HCT116 (cell line): ENCODE data around the gene PRSS53. TPM values are rescaled to one million over a fixed set of nuclear protein-coding genes. Genes with fewer than 3 reads are reported as not detected.

ENCODE experiments used
- ATAC-seq: fragments of 200-7000 bp; cut with Tn5 transposase; 2 replicates; pipeline ENCODE4 v1.9.1; 2020; ENCODE audit warnings: mild to moderate bottlenecking, moderate library complexity
- Bru-seq: library from RNA; stranded (reverse); fragments of 400-500 nt; gene quantifications from one replicate; lab custom pipeline; 2021; lab: Mats Ljungman, UMichigan
- BruChase-seq, 2 experiments: library from RNA; stranded (reverse); fragments of 400-500 nt; gene quantifications; one replicate each; lab custom pipeline; 2021; lab: Mats Ljungman, UMichigan
- BruUV-seq: library from RNA; stranded (reverse); fragments of 400-500 nt; replicated peaks from 2 replicates; lab custom pipeline; 2021; lab: Mats Ljungman, UMichigan
- CTCF ChIA-PET: fragments of 300-600 bp; sonication (Branson Sonifier 250); formaldehyde crosslinking; loops from one replicate; lab custom pipeline; 2021; ENCODE audit warnings: antibody characterized with exemption; lab: Charles Lee
- POLR2A ChIA-PET: fragments of 300-600, 350-600 bp; sonication (Branson Sonifier 250); formaldehyde crosslinking; loops from one replicate; lab custom pipeline; 2021; ENCODE audit warnings: antibody characterized with exemption; lab: Charles Lee
- RAD21 ChIA-PET, 2 experiments: fragments of 300-600 bp; sonication (Branson Sonifier 250); formaldehyde crosslinking; loops; one replicate each; lab custom pipeline; 2023; ENCODE audit warnings: low total read pairs in 2 of 2; ENCODE audit not compliant: uncharacterized antibody in 2 of 2, unreplicated experiment in 2 of 2, low non-redundant PET in 1 of 2; lab: Charles Lee
- DNase-seq: peaks from one replicate; pipeline ENCODE4 v3.0.0-alpha.2; 2010; ENCODE audit warnings: low read depth, low spot score
- H2AFZ ChIP-seq: fragments of 200-600 bp; shearing (Covaris generic), sonication (generic); 2 replicates; pipeline ENCODE4 v1.6.1; 2017; ENCODE audit warnings: low read depth, mixed run types, mixed read lengths, antibody characterized with exemption, low read length; ENCODE audit not compliant: poor library complexity, severe bottlenecking
- H3K27ac ChIP-seq: 2 replicates; pipeline ENCODE4 v1.5.1; 2012; ENCODE audit warnings: low read depth, low read length
- H3K27me3 ChIP-seq: fragments of 200-600 bp; sonication (generic); 2 replicates; pipeline ENCODE4 v1.6.1; 2016; ENCODE audit warnings: mixed run types, low read length, mixed read lengths; ENCODE audit not compliant: insufficient read depth
- H3K36me3 ChIP-seq, 2 experiments: fragments of 200-500 bp in 1 of 2; fragments of 200-600 bp in 1 of 2; sonication (Bioruptor generic) in 1 of 2; sonication (generic) in 1 of 2; 2 replicates each; pipeline versions ENCODE4 v1.5.1 to v1.6.1; 2014 to 2016; ENCODE audit warnings: low read length in 2 of 2, inconsistent platforms in 1 of 2, mixed read lengths in 1 of 2, mixed run types in 1 of 2; ENCODE audit not compliant: insufficient read depth in 2 of 2, control insufficient read depth in 1 of 2
- H3K4me1 ChIP-seq, 2 experiments: fragments of 200-600 bp in 1 of 2; sonication (generic) in 1 of 2; 2 replicates each; pipeline versions ENCODE4 v1.5.1 to v1.6.1; 2012 to 2017; ENCODE audit warnings: low read length in 2 of 2, inconsistent platforms in 1 of 2, mild to moderate bottlenecking in 1 of 2, mixed read lengths in 1 of 2, mixed run types in 1 of 2, moderate library complexity in 1 of 2; ENCODE audit not compliant: insufficient read depth in 2 of 2, control insufficient read depth in 1 of 2
- H3K4me2 ChIP-seq: fragments of 200-600 bp; sonication (generic); 2 replicates; pipeline ENCODE4 v1.6.1; 2017; ENCODE audit warnings: mixed run types, low read length, mixed read lengths
- H3K4me3 ChIP-seq, 2 experiments: fragments of 200-600 bp in 1 of 2; sonication (generic) in 1 of 2; replicated peaks in 1 of 2; 2 replicates each; pipeline ENCODE4 v1.5.1; 2011 to 2016; ENCODE audit warnings: low read length in 2 of 2, control low read depth in 1 of 2, low read depth in 1 of 2, mild to moderate bottlenecking in 1 of 2, mixed read lengths in 1 of 2, mixed run types in 1 of 2
- H3K79me2 ChIP-seq: fragments of 200-600 bp; sonication (generic); 2 replicates; pipeline ENCODE4 v1.6.1; 2017; ENCODE audit warnings: mild to moderate bottlenecking, mixed run types, low read length, moderate library complexity, mixed read lengths; ENCODE audit not compliant: insufficient read depth
- H3K9ac ChIP-seq: fragments of 200-600 bp; sonication (generic); 2 replicates; pipeline ENCODE4 v1.6.1; 2016; ENCODE audit warnings: low read length, mixed read lengths
- H3K9me2 ChIP-seq: fragments of 200-600 bp; sonication (generic), shearing (Covaris generic); 2 replicates; pipeline ENCODE4 v1.6.1; 2017; ENCODE audit warnings: mixed run types, mild to moderate bottlenecking, moderate library complexity; ENCODE audit not compliant: insufficient read depth
- H3K9me3 ChIP-seq, 2 experiments: fragments of 200-500 bp in 1 of 2; fragments of 200-600 bp in 1 of 2; sonication (Bioruptor generic) in 1 of 2; sonication (generic) in 1 of 2; 2 replicates each; pipeline ENCODE4 v1.6.1; 2014 to 2017; ENCODE audit warnings: low read length in 2 of 2, mixed read lengths in 2 of 2, inconsistent platforms in 1 of 2, low read depth in 1 of 2, mild to moderate bottlenecking in 1 of 2, mixed run types in 1 of 2, moderate library complexity in 1 of 2; ENCODE audit not compliant: control insufficient read depth in 1 of 2, insufficient read depth in 1 of 2
- H4K20me1 ChIP-seq: fragments of 200-600 bp; sonication (generic), shearing (Covaris generic); 2 replicates; pipeline ENCODE4 v1.6.1; 2017; ENCODE audit warnings: mixed run types, mild to moderate bottlenecking, moderate library complexity; ENCODE audit not compliant: insufficient read depth
- CBX3 ChIP-seq: IDR thresholded peaks from 2 replicates; pipeline ENCODE4 v1.6.1; 2012; ENCODE audit warnings: low read depth
- CEBPB ChIP-seq: IDR thresholded peaks from 2 replicates; pipeline ENCODE4 v1.6.1; 2012; ENCODE audit warnings: low read depth
- CTCF ChIP-seq, 3 experiments: fragments of 200-600 bp in 1 of 3; sonication (generic) in 1 of 3; IDR thresholded peaks in 2 of 3; conservative IDR thresholded peaks in 1 of 3; 2 replicates each; pipeline ENCODE4 v1.5.1; 2012 to 2017; ENCODE audit warnings: low read depth in 2 of 3, low read length in 2 of 3, antibody characterized with exemption in 1 of 3, borderline replicate concordance in 1 of 3, control low read depth in 1 of 3, mild to moderate bottlenecking in 1 of 3, mixed read lengths in 1 of 3, mixed run types in 1 of 3, moderate library complexity in 1 of 3; ENCODE audit not compliant: insufficient read depth in 1 of 3
- EGR1 ChIP-seq: IDR thresholded peaks from 2 replicates; pipeline ENCODE4 v1.6.1; 2012; ENCODE audit warnings: low read depth
- EZH2 ChIP-seq: fragments of 200-600 bp; sonication (generic); IDR thresholded peaks from 2 replicates; pipeline ENCODE4 v1.6.1; 2017; ENCODE audit warnings: antibody characterized with exemption, mixed run types
- EZH2phosphoT487 ChIP-seq: fragments of 200-600 bp; IDR thresholded peaks from 2 replicates; pipeline ENCODE4 v1.6.1; 2018; ENCODE audit warnings: antibody characterized with exemption, borderline replicate concordance
- FOSL1 ChIP-seq: IDR thresholded peaks from 2 replicates; pipeline ENCODE4 v1.6.1; 2012; ENCODE audit warnings: low read depth
- JUND ChIP-seq: IDR thresholded peaks from 2 replicates; pipeline ENCODE4 v1.6.1; 2012
- POLR2A ChIP-seq: IDR thresholded peaks from 2 replicates; pipeline ENCODE4 v1.7.0; 2011; ENCODE audit warnings: borderline replicate concordance; ENCODE audit not compliant: insufficient read depth, insufficient read length; ENCODE audit errors: extremely low read depth
- POLR2AphosphoS5 ChIP-seq: IDR thresholded peaks from 2 replicates; pipeline ENCODE4 v1.6.1; 2011; ENCODE audit warnings: mild to moderate bottlenecking, low read depth, low read length, moderate library complexity
- RAD21 ChIP-seq: IDR thresholded peaks from 2 replicates; pipeline ENCODE4 v1.6.1; 2012; ENCODE audit warnings: low read depth, mild to moderate bottlenecking
- TCF7L2 ChIP-seq: IDR thresholded peaks from 2 replicates; pipeline ENCODE4 v1.7.0; 2011; ENCODE audit warnings: borderline replicate concordance, inconsistent platforms; ENCODE audit not compliant: insufficient read depth, insufficient read length; ENCODE audit errors: extremely low read depth
- ZNF274 ChIP-seq: fragments of 200-500 bp; sonication (Bioruptor generic); IDR thresholded peaks from 2 replicates; pipeline ENCODE4 v1.6.1; 2014; ENCODE audit warnings: mild to moderate bottlenecking, low read depth, low read length, inconsistent platforms
- intact Hi-C: fragments of 100-400 bp; cut with micrococcal nuclease; formaldehyde crosslinking; loops from 2 replicates; pipeline ENCODE4 v1.10.0; 2022
- long read RNA-seq: library from polyadenylated mRNA; unstranded; transcript quantifications from one replicate; pipeline ENCODE4 v2.0.0, GENCODE V29; 2021; ENCODE audit not compliant: unreplicated experiment
- polyA plus RNA-seq: library from polyadenylated mRNA; unstranded; fragments of >200 nt; gene quantifications from 2 replicates; pipeline ENCODE4 v1.2.1, GENCODE V29; 2012; ENCODE audit warnings: missing spikeins
- total RNA-seq: library from RNA; stranded (reverse); gene quantifications from one replicate; pipeline ENCODE4 v1.2.1, GENCODE V29; 2021; ENCODE audit not compliant: unreplicated experiment
- TF ChIP-seq, protein P1 (sequence below): IDR thresholded peaks from 2 replicates; pipeline ENCODE4 v1.6.1; 2012
- TF ChIP-seq, protein P2 (sequence below): IDR thresholded peaks from 2 replicates; pipeline ENCODE4 v1.6.1; 2012; ENCODE audit warnings: low read depth
- TF ChIP-seq, protein P3 (sequence below): IDR thresholded peaks from 2 replicates; pipeline ENCODE4 v1.6.1; 2011; ENCODE audit warnings: mild to moderate bottlenecking, low read length, moderate library complexity; ENCODE audit not compliant: insufficient replicate concordance; ENCODE audit errors: extremely low read depth
- TF ChIP-seq, protein P4 (sequence below): IDR thresholded peaks from 2 replicates; pipeline ENCODE4 v1.6.1; 2012

Gene PRSS53
- 11.6 TPM for total RNA-seq
- polyA plus RNA-seq = 5.4 and 5.7 TPM in 2 replicates
- percentile 53 among the genes with signal in this experiment for Bru-seq, nascent RNA
- BruChase-seq, experiment 1, labeled RNA remaining after a 6-hour chase = percentile 73 among the genes with signal in this experiment
- BruChase-seq, experiment 2, labeled RNA remaining after a 2-hour chase = percentile 71 among the genes with signal in this experiment
- long read RNA-seq, full-length matches to known transcripts = 1 of 4 reads
- long read RNA-seq, partial matches to known transcripts = 0 of 4 reads
- long read RNA-seq, other reads (novel, unspliced or antisense) = 3 of 4 reads

DNA sequence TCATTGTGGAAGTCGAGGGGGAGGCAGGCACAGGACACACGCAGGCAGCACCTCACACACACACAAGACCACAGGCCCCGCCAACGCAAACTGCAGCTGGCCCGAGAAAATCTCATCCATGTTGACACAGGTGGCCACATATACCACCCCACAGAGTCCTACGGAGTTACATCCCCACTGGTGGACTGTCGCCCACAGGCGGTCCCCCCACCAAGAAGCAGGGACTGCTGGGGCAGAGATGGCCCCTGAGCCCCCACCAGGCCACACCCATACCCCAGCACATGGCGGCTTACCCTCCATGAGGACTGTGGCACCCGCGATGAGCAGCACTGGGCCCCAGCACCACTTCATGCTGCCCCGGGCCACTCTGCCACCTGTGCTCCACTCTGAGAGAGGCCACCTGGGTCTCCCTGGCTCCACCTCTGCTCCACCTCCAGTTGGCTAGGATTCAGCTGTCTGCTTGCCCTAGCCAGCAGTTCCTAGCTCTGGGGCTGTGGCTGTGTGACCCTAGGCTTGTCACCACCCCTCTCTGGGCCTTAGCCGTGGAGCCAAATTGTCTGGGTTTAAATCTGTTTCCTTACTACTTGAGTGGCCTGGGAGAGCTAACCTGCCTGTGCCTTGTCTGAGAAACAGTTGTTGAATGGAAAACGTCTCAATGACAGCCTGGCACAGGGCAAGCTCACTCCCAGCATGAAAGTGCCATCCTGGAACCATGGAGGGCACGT, at the start of gene PRSS53:
Gene PRSS53, minus strand, starts transcription at position 485 of the 725 bp plus-strand sequence. Its CDS starts 134 bp downstream, at position 351.
- no peak within 1 kb of the TSS for H3K4me3 ChIP-seq
- TF ChIP-seq CBX3 (no peak), RAD21 (no peak), EZH2phosphoT487 (no peak), EGR1 (no peak), POLR2AphosphoS5 (no peak), JUND (no peak), CEBPB (no peak), TCF7L2 (no peak), POLR2A (no peak), EZH2 (no peak), CTCF (IDR thresholded peaks at IDR 0.05 in 2 of 3, conservative IDR thresholded peaks at IDR 0.05 in 1 of 3; ENCODE audit: borderline replicate concordance in 1 of 3, insufficient read depth in 1 of 3, low read depth in 2 of 3, low read length in 2 of 3) (no peak), ZNF274 (no peak), FOSL1 (no peak)
- TF ChIP-seq, protein P1, sequence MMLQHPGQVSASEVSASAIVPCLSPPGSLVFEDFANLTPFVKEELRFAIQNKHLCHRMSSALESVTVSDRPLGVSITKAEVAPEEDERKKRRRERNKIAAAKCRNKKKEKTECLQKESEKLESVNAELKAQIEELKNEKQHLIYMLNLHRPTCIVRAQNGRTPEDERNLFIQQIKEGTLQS = no peak
- TF ChIP-seq, protein P2, sequence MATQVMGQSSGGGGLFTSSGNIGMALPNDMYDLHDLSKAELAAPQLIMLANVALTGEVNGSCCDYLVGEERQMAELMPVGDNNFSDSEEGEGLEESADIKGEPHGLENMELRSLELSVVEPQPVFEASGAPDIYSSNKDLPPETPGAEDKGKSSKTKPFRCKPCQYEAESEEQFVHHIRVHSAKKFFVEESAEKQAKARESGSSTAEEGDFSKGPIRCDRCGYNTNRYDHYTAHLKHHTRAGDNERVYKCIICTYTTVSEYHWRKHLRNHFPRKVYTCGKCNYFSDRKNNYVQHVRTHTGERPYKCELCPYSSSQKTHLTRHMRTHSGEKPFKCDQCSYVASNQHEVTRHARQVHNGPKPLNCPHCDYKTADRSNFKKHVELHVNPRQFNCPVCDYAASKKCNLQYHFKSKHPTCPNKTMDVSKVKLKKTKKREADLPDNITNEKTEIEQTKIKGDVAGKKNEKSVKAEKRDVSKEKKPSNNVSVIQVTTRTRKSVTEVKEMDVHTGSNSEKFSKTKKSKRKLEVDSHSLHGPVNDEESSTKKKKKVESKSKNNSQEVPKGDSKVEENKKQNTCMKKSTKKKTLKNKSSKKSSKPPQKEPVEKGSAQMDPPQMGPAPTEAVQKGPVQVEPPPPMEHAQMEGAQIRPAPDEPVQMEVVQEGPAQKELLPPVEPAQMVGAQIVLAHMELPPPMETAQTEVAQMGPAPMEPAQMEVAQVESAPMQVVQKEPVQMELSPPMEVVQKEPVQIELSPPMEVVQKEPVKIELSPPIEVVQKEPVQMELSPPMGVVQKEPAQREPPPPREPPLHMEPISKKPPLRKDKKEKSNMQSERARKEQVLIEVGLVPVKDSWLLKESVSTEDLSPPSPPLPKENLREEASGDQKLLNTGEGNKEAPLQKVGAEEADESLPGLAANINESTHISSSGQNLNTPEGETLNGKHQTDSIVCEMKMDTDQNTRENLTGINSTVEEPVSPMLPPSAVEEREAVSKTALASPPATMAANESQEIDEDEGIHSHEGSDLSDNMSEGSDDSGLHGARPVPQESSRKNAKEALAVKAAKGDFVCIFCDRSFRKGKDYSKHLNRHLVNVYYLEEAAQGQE = no peak
- TF ChIP-seq, protein P3, sequence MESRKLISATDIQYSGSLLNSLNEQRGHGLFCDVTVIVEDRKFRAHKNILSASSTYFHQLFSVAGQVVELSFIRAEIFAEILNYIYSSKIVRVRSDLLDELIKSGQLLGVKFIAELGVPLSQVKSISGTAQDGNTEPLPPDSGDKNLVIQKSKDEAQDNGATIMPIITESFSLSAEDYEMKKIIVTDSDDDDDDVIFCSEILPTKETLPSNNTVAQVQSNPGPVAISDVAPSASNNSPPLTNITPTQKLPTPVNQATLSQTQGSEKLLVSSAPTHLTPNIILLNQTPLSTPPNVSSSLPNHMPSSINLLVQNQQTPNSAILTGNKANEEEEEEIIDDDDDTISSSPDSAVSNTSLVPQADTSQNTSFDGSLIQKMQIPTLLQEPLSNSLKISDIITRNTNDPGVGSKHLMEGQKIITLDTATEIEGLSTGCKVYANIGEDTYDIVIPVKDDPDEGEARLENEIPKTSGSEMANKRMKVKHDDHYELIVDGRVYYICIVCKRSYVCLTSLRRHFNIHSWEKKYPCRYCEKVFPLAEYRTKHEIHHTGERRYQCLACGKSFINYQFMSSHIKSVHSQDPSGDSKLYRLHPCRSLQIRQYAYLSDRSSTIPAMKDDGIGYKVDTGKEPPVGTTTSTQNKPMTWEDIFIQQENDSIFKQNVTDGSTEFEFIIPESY = no peak
- TF ChIP-seq, protein P4, sequence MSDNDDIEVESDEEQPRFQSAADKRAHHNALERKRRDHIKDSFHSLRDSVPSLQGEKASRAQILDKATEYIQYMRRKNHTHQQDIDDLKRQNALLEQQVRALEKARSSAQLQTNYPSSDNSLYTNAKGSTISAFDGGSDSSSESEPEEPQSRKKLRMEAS = no peak
- TF ChIP-seq, all 23 proteins: peak for 0
- no peaks in the 10 kb centered on the region for H3K9me3 ChIP-seq
- peaks cover 28% of the 10 kb centered on the region for H3K79me2 ChIP-seq
- POLR2A ChIA-PET = no interaction called here
- intact Hi-C loops = no loop called here
- no peak within 1 kb of the TSS for H3K27ac ChIP-seq
- RAD21 ChIA-PET = no interaction called here
- no peaks in the 10 kb centered on the region for H3K9me2 ChIP-seq
- no TSS peak for BruUV-seq
- H4K20me1 ChIP-seq = no peaks in the 10 kb centered on the region
- DNase-seq (no peak), ATAC-seq (no peak)
- peaks cover 5 to 12% of the 10 kb centered on the region in 2 experiments; a peak in 3 of 4 replicates for H3K4me1 ChIP-seq
- CTCF ChIA-PET = no interaction called here
- no peak within 1 kb of the TSS for H3K9ac ChIP-seq
- no peak within 1 kb of the TSS for H3K4me2 ChIP-seq
- H2AFZ ChIP-seq = no peak within 1 kb of the TSS
- no peaks in the 10 kb centered on the region for H3K27me3 ChIP-seq
- H3K36me3 ChIP-seq = peaks cover 0 to 9% of the 10 kb centered on the region in 2 experiments; a peak in 3 of 4 replicates
